NCI-H128 (cell line): ENCODE data around the gene CAPN1.
"Not testable (repeated sequence)": the region's sequence is repeated elsewhere in the genome, so short reads cannot be mapped to it uniquely, and the experiment has no call there.

Experiments
- DNase-seq: peaks from one replicate; lab custom pipeline; 2025; ENCODE audit not compliant: unreplicated experiment; lab: John Stamatoyannopoulos, UW

CAPN1 gene

GRCh38 chr11:65159012-65159411 is 22.7 kb upstream of the CAPN1 start:
- no peak for DNase-seq

DNA sequence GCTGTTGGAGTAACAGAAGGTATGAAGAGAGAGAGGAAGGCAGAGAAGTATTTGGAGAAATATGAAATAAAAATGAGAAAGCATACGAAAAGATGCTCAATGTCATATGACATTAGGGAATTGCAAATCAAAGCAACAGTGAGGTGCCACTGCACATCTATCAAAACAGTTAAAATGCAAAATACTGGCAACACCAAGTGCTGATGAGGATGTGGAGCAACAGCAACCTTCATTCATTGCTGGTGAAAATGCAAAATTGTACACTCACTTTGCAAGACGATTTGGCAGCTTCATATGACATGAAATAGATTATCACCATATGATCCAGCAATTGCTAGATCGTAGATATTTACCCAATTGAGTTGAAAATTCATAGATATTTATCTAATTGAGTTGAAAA is 21.1 kb upstream of the CAPN1 start:
- no peak for DNase-seq

- no peak for DNase-seq
Observed at GRCh38 chr11:65163684-65164083, 18.0 kb upstream of the CAPN1 start.

DNA sequence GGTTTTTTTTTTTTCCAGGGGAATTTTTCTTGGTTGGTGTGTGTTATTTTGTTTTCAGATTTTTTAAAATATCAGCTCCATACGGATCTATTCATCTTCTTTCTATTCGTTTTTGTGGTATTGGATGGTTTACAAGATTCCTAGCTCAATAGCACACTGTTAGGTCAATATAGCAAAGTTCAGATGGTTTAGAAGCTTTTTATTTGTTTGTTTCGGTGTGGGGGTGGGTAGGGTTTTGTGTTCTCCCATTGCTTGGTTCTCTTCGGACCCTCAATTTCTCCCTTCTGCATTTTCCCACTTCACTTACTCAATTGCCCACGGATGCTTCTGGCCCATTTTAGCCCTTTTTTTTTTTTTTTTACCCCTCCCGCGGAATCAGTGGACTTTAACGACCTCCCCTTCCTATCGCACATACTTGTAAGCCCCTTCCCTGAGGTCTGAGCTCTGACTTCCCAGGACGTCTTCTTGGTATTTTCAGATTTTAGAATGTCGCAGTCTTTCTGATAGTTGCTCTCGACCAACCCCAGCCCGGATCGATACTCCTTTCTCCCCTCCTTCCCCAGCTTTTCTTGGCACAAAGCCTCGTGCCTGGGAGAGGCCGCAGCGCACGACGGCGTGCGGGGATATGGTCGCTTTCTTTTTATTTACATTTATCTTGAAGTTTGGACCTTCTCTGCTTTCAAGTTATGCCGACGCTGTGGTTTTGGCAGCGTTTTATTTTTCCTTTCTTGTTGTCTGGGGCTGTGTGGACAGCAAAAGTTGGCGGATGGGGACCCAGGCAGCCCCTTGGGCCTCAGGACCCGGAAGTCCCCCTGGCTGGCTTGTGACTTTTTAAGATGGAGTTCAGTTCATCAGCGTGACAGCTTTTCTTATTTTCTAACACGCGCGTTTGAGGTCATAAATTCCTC is 16.1 kb upstream of the CAPN1 start:
- no peak for DNase-seq

DNA sequence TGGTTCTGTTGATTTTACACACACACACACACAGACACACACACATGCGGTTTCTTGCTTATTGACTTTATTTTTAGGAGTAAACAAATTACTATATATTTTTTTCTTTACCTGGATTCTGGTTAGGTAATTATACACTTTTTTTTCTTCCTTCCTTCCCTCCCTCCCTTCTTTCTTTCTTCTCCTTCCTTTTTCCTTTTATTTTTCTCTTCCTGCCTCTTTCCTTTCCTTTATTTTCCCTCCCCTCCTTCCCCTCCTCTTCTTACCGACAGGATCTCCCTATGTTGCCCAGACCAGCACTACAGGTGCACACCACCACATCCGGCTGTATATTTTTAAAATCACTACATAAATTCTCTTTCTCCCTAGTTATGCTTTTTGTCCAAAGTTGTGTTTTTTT is 14.8 kb upstream of the CAPN1 start:
- no peak for DNase-seq

DNA sequence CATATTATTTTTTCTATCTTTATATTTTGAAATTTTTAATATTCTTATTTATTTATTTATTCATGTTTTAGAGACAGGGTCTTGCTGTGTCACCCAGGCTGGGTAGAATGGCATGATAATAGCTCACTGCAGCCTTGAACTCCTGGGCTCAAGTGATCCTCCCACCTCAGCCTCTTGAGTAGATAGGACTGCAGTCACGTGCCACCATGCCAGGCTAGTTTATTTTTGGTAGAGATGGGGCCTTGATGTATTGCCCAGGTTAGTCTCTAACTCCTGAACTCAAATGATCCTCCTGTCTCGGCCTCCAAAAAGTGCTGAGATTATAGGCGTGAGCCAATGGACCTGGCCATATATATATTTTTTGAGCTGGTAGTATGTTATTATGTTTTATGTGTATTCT is 14.1 kb upstream of the CAPN1 start:
- DNase-seq: no peak

GRCh38 chr11:65169164-65169641 is 12.5 kb upstream of the CAPN1 start:
- DNase-seq: no peak

GRCh38 chr11:65170058-65170534 is 11.6 kb upstream of the CAPN1 start, which contains the start of gene SPDYC:
TSS of gene SPDYC (plus strand) at chr11:65170233. CDS start at chr11:65171358, 1,125 bp downstream.
- DNase-seq: no peak

DNA sequence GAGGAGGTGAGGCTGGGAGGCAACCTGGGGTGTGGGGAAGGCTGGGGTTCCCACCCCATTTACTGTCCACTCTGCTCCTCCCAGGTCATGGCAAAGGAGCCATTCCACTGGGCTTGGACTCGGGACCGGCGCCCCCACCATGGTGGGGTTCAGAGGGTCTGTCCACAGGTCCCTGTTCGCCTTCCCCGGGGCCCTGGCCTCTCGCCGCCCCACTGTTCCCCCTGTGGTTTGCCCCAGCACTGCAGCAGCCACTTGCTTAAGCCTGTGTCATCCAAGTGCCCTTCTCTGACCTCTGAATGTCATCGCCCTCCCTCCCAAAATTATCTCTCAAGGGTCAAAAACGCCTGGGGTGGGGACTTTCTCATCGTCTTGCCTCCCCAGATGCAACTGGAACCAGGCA is 9.1 kb upstream of the CAPN1 start:
- no peak for DNase-seq

GRCh38 chr11:65174571-65175010 is 7.1 kb upstream of the CAPN1 start:
- not testable (repeated sequence) for DNase-seq

- DNase-seq: no peak
Observed at GRCh38 chr11:65180877-65181568, 705 bp upstream of the CAPN1 start.

DNA sequence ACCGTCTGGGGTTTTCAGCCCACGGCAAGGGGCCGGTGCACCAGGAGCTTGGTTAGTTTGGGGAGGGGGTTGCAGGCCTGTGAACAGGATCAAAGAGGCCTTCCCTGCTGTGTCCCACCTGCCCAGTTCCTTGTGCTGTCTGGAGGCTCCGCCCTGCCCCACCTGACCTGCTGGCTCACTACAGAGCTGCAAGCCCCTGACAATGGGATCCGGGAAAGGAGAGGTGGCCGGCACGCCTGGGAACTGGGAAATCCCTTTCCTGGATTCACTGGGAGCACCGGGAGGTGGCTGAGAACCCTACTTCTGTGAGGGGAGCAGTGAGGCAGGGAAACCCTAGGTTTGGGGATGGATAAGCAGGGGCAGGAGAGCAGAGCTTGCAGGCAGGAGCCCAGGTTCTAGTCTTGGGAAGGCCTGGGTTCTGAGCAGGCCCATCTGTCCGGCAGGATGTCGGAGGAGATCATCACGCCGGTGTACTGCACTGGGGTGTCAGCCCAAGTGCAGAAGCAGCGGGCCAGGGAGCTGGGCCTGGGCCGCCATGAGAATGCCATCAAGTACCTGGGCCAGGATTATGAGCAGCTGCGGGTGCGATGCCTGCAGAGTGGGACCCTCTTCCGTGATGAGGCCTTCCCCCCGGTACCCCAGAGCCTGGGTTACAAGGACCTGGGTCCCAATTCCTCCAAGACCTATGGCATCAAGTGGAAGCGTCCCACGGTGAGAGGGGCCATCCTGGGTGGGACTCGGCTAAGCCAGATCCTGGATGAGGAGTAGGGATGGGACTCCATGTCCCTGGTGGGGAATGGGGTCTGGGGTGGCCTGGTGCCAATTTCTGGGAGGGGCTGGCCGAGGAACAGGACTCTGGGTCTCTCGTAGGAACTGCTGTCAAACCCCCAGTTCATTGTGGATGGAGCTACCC is 786 bp downstream of the CAPN1 start:
- DNase-seq: peak; percentile 30

DNA sequence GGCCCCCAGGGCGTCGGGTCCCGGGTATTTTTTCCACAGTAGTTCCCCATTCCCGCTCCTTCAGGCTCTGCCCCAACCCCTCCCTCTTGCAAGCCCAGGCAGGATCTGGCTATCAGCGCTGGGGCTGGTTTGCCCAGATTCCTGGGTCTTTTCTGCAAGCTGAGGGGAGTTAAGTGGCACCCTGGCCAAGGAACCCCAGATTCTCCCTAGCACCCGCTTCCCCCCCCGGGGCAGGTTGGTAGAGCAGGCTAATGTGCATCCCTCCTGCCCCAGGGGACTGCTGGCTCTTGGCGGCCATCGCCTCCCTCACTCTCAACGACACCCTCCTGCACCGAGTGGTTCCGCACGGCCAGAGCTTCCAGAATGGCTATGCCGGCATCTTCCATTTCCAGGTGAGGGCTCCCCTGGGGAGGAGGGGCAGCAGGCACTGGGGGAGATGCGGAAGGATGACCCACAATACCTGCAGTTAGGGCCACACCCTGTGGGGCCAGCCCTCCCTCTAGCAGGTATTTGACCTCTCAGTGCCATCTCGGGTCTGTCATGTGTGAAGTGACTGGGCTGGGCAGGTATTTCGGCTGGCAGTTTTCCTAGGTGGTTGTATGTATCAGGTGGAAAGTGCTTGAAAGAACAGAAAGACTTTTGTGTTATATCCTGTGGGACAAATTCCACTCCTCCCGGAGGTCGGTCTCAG is 1.6 kb downstream of the CAPN1 start:
- DNase-seq: no peak

DNA sequence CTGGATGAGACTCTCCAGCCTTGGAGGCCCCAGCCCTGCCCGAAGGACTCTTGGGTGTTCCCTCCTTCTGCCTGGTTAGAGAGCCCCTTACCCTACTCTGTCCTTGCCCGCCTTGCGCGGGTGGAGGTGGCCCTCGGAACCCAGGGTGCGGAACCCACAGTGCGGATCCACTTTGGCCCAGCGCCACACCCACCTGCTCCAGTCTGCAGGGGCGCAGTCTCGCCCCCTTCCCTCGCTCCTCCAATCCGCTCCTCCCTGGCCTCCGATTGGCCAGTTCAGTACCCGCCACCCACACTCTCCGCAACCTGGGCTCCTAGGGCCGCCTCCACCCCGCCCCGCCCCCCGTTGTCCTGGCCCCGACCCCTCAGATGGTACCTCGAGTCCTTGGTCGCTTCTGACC is 2.4 kb downstream of the CAPN1 start:
- DNase-seq: no peak

GRCh38 chr11:65185171-65185570 is 3.4 kb downstream of the CAPN1 start:
- DNase-seq: no peak

DNA sequence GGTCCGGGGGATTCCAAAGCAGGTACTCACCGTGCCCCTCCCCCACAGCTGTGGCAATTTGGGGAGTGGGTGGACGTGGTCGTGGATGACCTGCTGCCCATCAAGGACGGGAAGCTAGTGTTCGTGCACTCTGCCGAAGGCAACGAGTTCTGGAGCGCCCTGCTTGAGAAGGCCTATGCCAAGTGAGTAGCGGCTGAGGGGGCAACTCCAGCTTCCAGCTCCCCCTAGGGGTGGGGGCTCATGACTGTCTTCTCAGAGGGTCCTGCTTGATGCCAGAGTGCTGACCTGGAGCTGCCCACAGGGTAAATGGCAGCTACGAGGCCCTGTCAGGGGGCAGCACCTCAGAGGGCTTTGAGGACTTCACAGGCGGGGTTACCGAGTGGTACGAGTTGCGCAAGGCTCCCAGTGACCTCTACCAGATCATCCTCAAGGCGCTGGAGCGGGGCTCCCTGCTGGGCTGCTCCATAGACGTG is 4.2 kb downstream of the CAPN1 start:
- no peak for DNase-seq

- DNase-seq: no peak
Observed at GRCh38 chr11:65186701-65187100, 5.0 kb downstream of the CAPN1 start.

DNA sequence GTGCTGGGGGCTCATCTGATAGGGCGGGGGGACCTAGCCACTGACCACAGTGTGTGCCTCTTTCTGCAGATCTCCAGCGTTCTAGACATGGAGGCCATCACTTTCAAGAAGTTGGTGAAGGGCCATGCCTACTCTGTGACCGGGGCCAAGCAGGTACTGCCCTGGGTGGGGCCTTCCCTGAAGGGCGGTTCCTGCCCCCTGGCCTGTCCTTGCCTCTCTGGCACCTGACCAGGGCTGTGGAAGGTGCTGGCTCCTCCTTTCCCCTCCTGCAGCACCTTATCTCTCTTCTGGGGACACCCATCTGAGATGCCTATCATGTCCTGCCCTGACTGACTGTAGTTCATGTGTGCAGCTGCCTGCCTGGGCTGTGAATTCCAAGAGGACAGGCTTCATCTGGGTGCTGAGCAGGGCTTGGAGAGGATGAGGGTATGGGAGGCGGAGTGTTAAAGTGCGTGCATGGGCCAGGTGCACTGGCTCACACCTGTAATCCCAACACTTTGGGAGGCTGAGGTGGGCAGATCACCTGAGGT is 5.5 kb downstream of the CAPN1 start:
- DNase-seq: no peak

GRCh38 chr11:65187971-65188461 is 6.3 kb downstream of the CAPN1 start:
- DNase-seq: no peak

DNA sequence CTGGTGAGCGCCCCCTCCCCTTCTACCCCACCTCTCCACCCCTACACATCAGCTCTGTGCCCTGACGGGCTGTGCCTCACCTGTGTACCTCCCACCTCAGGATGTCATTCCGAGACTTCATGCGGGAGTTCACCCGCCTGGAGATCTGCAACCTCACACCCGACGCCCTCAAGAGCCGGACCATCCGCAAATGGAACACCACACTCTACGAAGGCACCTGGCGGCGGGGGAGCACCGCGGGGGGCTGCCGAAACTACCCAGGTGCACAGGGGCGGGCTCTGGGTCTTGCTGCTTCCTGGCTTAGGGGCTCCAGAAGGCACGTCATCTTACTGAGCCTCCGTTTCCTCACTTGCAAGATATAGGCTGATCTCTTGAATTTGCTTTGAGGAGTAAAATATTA is 6.8 kb downstream of the CAPN1 start:
- DNase-seq: no peak
